MM.1S (cell line): ENCODE data around the gene ANXA2.

Experiments
- EZH2 ChIP-seq: fragments of 300-600 bp; sonication (generic); optimal IDR thresholded peaks from 2 replicates; pipeline ENCODE3; 2017; ENCODE audit warnings: low read depth, mild to moderate bottlenecking, antibody characterized with exemption, low read length, mixed read lengths
- EZH2phosphoT487 ChIP-seq: fragments of 300-600 bp; sonication (generic); IDR thresholded peaks from 2 replicates; pipeline ENCODE4 v1.6.1; 2018; ENCODE audit warnings: antibody characterized with exemption, low read length
- TF ChIP-seq, protein P1 (sequence below): fragments of 300-600 bp; sonication (generic); IDR thresholded peaks from 2 replicates; pipeline ENCODE4 v1.5.1; 2016; ENCODE audit warnings: antibody characterized with exemption, low read length, mixed read lengths

GRCh38 chr15:60374209-60374608 lies 23.6 kb downstream of the ANXA2 start:
- TF ChIP-seq, protein P1, sequence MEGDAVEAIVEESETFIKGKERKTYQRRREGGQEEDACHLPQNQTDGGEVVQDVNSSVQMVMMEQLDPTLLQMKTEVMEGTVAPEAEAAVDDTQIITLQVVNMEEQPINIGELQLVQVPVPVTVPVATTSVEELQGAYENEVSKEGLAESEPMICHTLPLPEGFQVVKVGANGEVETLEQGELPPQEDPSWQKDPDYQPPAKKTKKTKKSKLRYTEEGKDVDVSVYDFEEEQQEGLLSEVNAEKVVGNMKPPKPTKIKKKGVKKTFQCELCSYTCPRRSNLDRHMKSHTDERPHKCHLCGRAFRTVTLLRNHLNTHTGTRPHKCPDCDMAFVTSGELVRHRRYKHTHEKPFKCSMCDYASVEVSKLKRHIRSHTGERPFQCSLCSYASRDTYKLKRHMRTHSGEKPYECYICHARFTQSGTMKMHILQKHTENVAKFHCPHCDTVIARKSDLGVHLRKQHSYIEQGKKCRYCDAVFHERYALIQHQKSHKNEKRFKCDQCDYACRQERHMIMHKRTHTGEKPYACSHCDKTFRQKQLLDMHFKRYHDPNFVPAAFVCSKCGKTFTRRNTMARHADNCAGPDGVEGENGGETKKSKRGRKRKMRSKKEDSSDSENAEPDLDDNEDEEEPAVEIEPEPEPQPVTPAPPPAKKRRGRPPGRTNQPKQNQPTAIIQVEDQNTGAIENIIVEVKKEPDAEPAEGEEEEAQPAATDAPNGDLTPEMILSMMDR, result no peak
- TF ChIP-seq EZH2phosphoT487 (no peak), EZH2 (no peak)
